Measurements from ENCODE around the gene CCL25. TPM values are rescaled to one million over a fixed set of nuclear protein-coding genes. Genes with fewer than 3 reads are reported as not detected.
A peak's percentile ranks its signal among the peaks of the same experiment; 100 is the strongest.

Gene CCL25
- total RNA-seq, 1 experiment from 2014 or later = not detected

DNA sequence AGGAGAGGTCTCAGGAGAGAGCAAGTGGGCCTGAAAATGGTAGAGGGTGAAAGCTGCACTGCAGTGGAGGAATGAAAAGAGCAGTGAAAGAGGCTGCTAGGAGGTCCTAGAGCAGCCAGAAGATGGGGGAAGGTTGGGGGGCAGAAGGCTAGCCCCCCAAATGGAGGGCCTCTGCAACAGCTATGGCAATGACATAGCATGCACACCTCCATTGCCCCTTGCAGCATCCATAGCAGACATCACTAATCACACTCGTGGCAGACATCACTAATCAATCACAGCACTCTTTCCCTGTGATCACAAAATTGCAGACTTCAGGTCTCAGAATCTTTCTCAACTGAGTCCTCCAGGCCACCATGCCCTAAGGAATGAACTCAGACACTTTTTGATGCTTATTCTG, 21.9 kb downstream of the CCL25 start:
- H3K9me3 ChIP-seq = peaks cover 9% of the 10 kb centered on the region
- no peaks in the 10 kb centered on the region for H3K36me3 ChIP-seq
- no peak overlapping the region for H3K4me3 ChIP-seq
- DNase-seq = no peak
- H3K27me3 ChIP-seq = peaks cover 2% of the 10 kb centered on the region; the same call in 1 of the 2 replicates

DNA sequence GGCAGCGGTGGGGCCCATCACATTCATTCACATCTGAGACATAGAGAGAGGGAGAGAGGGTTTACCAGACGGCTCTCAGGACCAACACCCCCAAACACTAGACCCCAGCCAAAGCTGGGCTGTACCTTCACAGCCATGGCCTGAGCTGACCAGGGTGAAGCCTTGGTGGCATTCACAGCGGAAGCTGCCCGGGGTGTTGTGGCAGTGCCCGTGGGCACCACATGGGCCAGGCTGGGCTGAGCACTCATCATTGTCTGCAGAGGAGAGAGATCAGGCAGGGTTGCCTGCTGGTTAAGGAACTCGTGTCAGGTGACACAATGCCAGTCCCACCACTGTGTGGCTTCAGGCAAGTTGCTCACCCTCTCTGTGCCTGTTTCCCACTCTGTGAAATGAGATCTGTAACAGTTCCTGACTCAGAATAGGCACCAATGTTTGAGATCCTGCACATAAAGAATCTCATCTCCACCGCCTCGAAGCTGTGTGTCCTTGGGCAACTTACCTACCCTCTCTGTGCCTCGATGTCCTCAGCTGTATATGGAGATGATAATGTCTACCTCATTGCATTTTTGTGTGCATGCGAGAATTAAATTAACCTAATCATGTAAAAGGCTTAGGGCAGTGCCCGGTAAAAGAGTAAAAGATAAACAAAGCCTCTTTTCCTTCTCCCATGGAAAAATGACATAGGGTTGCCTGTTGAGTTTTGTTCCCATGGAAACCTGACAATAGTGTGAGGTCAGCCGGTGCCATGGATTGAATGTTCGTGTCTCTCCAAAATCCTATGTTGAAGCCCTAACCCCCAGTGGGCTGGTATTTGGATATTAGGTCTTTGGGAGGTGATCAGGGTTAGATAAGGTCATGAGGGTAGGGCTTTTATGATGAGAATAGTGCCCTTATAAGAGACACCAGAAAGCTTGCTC, 22.9 kb downstream of the CCL25 start:
- no peak for DNase-seq
- Histone ChIP-seq H3K4me3 (no peak overlapping the region), H3K27me3 (peaks cover 2% of the 10 kb centered on the region; the same call in 1 of the 2 replicates), H3K9me3 (peaks cover under 1% of the 10 kb centered on the region; the same call in 1 of the 2 replicates), H3K36me3 (no peaks in the 10 kb centered on the region)

- Histone ChIP-seq H3K27me3 (peaks cover 2% of the 10 kb centered on the region; the same call in 1 of the 2 replicates), H3K4me3 (no peak overlapping the region), H3K9me3 (no peaks in the 10 kb centered on the region), H3K36me3 (no peaks in the 10 kb centered on the region)
- DNase-seq = no peak
Observed at GRCh38 chr19:8079988-8080387, 27.4 kb downstream of the CCL25 start.

- H3K4me3 ChIP-seq = no peak overlapping the region
- H3K27me3 ChIP-seq = no peaks in the 10 kb centered on the region
- DNase-seq = no peak
- H3K36me3 ChIP-seq = no peaks in the 10 kb centered on the region
- no peaks in the 10 kb centered on the region for H3K9me3 ChIP-seq
Observed at GRCh38 chr19:8080832-8081231, 28.3 kb downstream of the CCL25 start.

- Histone ChIP-seq H3K9me3 (no peaks in the 10 kb centered on the region), H3K36me3 (no peaks in the 10 kb centered on the region), H3K4me3 (no peak overlapping the region), H3K27me3 (no peaks in the 10 kb centered on the region)
- no peak for DNase-seq
Observed at GRCh38 chr19:8081569-8082550, 29.3 kb downstream of the CCL25 start.

GRCh38 chr19:8083141-8083540, 30.6 kb downstream of the CCL25 start:
- no peaks in the 10 kb centered on the region; the same call in 1 of the 2 replicates for H3K9me3 ChIP-seq
- no peaks in the 10 kb centered on the region for H3K27me3 ChIP-seq
- DNase-seq = no peak
- no peak overlapping the region for H3K4me3 ChIP-seq
- no peaks in the 10 kb centered on the region for H3K36me3 ChIP-seq

GRCh38 chr19:8084152-8084551, 31.6 kb downstream of the CCL25 start:
- H3K27me3 ChIP-seq = no peaks in the 10 kb centered on the region
- peaks cover 6% of the 10 kb centered on the region for H3K9me3 ChIP-seq
- no peaks in the 10 kb centered on the region for H3K36me3 ChIP-seq
- no peak for DNase-seq
- no peak overlapping the region for H3K4me3 ChIP-seq

DNA sequence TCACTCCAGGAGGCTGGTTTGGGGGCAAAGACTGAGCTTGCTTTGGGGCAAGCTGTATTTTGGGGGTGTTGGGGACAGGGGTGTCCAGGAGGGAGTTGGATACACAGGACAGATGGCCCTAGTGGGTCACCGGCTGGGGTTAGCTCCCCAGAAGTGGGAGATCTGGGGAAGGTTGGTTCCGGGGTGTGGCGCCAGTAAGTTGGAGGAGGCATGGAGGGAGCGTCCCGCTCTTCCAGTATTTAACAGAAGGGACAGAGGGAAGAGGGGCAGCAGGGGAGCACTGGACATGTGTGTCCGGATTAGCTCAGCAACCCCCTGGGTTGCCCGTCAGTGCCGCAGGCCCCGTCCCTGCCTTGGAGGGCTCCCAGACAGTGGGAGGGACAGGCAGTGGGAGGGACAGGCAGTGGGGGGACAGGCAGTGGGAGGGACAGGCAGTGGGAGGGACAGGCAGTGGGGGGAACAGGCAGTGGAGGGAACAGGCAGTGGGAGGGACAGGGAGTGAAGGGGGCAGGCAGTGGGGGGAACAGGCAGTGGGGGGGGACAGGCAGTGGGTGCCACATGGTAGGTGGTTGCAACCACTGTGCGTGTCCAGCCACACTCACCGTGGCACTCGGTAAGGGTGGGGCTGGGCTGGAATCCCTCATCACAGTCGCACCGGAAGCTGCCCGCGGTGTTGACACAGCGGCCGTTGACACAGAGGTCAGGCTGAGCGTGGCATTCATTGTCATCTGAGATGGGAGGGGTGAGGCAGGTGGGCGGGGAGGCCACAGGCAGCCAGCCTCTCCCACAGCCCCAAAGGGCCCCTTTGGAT, 33.2 kb downstream of the CCL25 start:
- DNase-seq = peak; percentile 51
- no peaks in the 10 kb centered on the region for H3K27me3 ChIP-seq
- no peaks in the 10 kb centered on the region for H3K36me3 ChIP-seq
- peaks cover 14% of the 10 kb centered on the region for H3K9me3 ChIP-seq
- no peak overlapping the region for H3K4me3 ChIP-seq

DNA sequence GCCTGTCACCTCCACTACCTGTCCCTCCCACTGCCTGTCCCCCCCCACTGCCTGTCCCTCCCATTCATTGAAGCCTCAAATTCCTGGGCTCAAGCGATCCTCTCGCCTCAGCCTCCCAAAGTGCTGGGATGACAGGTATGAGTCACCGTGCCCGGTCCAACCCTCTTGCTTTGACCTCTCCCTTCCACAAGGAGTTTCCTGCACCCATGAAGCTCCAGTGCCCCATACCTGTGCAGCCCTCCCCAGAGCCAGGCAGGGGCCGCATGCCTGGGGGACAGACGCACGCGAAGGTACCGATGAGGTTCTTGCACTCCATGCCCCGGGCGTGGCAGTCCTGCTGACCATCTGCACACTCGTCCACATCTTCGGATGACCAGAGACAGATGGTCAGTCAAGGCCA, 34.3 kb downstream of the CCL25 start:
- no peaks in the 10 kb centered on the region for H3K36me3 ChIP-seq

DNA sequence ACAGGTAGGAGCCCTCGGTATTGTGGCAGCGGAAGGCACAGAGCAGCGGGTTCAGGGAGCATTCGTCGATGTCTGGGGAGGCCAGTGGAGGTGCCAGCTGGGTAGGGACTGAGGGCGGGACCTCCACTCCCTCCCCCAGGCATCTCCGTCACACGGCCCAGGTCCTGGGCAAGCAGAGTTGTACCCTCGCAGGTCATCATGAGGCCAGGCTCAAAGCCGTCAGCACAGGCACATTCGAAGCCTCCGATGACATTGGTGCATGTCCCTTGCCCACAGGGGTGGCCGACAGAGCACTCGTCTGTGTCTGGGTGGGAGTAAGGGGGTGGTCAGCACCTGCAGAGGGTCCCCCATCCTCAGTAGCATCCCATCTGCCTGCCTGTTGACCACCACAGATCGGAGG, 35.3 kb downstream of the CCL25 start:
- Histone ChIP-seq H3K27me3 (0 out of 2 replicates have a peak, but pooled peaks cover 2% of the 10 kb centered on the region), H3K9me3 (peaks cover 14% of the 10 kb centered on the region), H3K4me3 (no peak overlapping the region), H3K36me3 (no peaks in the 10 kb centered on the region)
- no peak for DNase-seq

More for the DNA sequence above, 34.3 kb downstream of the CCL25 start:
- no peak for DNase-seq
- 0 out of 2 replicates have a peak, but pooled peaks cover 2% of the 10 kb centered on the region for H3K27me3 ChIP-seq
- no peak overlapping the region for H3K4me3 ChIP-seq
- H3K9me3 ChIP-seq = peaks cover 14% of the 10 kb centered on the region

DNA sequence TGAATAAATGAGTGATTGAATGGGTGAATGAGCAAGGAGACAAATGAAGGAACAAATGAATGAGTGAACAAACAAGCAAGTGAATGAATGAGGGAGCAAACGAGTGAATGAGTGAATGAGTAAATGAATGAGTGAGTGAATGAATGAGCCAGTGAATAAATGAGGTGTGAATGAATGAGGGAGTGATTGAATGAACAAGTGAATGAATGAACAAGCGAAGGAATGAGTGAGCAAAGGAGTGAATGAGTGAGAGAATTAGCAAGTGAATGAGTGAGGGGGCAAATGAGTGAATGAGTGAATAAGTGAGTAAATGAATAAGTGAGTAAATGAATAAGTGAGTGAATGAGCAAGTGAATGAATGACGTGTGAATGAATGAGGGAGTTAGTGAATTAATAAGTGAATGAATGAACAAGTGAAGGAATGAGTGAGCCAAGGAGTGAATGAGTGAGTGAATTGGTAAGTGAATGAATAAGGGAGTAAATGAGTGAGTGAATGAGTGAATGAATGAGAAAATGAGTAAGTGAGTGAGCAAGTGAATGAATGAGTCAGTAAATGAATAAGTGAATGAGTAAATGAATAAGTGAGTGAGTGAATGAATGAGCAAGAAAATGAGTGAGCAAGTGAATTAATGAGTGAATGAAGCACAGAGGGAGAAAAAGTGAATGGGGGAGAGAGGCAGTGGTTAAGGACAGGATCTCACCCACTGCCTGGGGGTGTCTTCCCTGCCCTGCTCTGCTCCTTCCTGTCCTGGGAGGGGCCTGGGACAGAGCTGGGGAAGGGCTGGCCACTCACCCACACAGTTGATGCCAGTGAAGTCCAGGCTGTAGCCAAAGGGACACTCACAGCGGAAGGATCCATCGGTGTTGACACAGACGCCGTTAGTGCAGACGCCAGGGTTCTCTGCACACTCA, 36.4 kb downstream of the CCL25 start:
- peak; percentile 38 for DNase-seq
- H3K9me3 ChIP-seq = peaks cover 14% of the 10 kb centered on the region
- H3K27me3 ChIP-seq = 0 out of 2 replicates have a peak, but pooled peaks cover 2% of the 10 kb centered on the region
- no peak overlapping the region for H3K4me3 ChIP-seq
- no peaks in the 10 kb centered on the region for H3K36me3 ChIP-seq

DNA sequence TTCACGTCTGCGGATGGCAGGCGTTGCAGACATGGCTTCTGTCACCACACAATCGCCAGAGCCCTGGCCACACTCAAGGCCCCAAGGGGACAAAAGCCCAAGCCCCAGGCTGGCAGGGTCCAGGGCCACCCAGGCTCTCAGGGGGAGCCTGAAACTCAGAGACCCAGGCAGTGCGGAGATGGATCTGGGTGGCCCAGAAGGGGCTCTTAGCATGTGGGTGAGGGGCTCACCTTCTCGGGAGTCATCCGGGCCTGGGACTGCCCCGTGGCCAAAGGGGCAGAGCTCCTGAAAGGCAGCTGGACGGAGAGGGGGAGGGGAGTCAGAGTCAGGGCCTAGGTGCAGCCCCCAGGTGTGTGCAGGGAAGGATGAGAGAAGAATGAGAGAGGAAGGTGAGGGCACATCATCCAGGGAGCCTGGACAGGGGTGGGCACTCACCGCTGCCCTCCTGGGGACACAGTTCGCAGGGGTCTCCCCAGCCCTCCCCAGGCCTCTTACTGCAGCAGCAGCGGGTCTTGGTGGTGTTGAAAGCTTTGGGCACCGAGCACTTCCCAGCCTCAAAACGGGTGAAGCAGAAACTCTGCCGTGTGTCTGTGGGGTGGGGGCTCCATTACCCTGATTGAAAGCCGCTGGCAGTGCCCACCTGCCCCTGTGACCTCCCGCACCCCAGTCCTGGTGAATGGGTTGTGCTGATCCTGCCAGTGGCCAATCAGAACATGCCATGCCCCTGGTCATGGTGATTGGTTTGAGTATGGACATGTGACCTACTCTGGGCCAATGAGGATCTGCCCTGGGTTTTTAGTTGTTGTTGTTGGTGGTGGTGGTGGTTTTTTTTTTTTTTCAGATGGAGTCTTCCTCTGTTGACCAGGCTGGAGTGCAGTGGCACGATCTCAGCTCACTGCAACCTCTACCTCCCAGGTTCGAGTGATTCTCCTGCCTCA, 37.4 kb downstream of the CCL25 start:
- H3K9me3 ChIP-seq = peaks cover 21% of the 10 kb centered on the region
- H3K4me3 ChIP-seq = no peak overlapping the region
- no peak for DNase-seq

DNA sequence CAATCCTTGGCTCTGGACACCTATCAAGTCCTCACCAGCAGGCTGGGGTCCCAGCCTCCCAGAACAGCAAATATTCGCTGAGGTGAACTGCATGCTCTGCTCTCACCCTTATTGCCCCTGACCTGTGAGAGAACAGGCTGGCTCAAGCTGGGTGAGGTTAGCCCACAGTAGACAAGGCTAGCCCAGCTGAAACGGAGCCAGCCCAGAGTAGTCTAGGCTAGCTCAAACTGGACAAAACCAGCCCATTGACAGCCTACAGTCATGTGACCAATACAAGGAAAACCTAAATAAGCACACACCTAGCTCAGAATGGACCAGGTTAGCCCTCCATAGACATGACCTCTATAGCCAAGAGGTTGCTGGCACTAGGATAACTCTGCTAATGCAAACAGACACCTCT, 38.4 kb downstream of the CCL25 start:
- DNase-seq = no peak
- H3K36me3 ChIP-seq = no peaks in the 10 kb centered on the region
- no peak overlapping the region for H3K4me3 ChIP-seq
- H3K9me3 ChIP-seq = peaks cover 31% of the 10 kb centered on the region
- 0 out of 2 replicates have a peak, but pooled peaks cover 2% of the 10 kb centered on the region for H3K27me3 ChIP-seq

More for the DNA sequence above, 37.4 kb downstream of the CCL25 start:
- no peaks in the 10 kb centered on the region for H3K36me3 ChIP-seq
- H3K27me3 ChIP-seq = 0 out of 2 replicates have a peak, but pooled peaks cover 2% of the 10 kb centered on the region

DNA sequence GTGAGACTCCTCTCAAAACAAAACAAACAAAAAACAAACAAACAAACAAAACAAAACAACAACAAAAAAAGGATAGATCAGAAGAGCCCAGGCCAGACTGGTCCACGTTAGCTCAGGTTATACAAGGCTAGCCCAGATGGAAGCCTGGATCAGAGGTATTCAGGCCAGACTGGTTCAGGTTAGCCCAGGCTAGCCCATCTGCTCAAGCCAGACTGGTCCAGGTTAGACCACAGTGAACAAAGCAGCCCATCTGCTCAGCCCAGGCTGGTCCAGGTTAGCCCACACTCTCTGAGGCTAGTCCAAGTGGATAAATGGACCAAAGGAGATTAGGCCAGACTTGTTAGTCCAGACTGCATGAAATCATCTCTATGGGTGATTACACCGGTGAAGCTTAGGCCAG, 41.2 kb downstream of the CCL25 start:
- no peak for DNase-seq
- Histone ChIP-seq H3K27me3 (peaks cover 8% of the 10 kb centered on the region), H3K4me3 (no peak overlapping the region), H3K9me3 (peaks cover 36% of the 10 kb centered on the region), H3K36me3 (no peaks in the 10 kb centered on the region)

Data from MG63 (cell line).